SK-N-SH treated with all-trans-retinoic acid at 6 μM for 48 hours (cell line): ENCODE data around the gene TSEN54.

Experiments used
- ARNTL ChIP-seq: fragments of 450-650 bp; formaldehyde crosslinking; IDR thresholded peaks from 2 replicates; pipeline ENCODE4 v1.5.0; 2020; ENCODE audit warnings: low read depth, mild to moderate bottlenecking, moderate library complexity, borderline replicate concordance
- BACH2 ChIP-seq: fragments of 250-450 bp; sonication (Bioruptor Pico); IDR thresholded peaks from 2 replicates; pipeline ENCODE4 v1.9.0; 2021; ENCODE audit warnings: mild to moderate bottlenecking, borderline replicate concordance
- CSDC2 ChIP-seq: fragments of 250-450 bp; sonication (Bioruptor Pico); IDR thresholded peaks from 2 replicates; pipeline ENCODE4 v1.5.0; 2020; ENCODE audit warnings: mild to moderate bottlenecking, moderate library complexity
- ESRRG ChIP-seq: fragments of 250-450 bp; sonication (Bioruptor Pico); IDR thresholded peaks from 2 replicates; pipeline ENCODE4 v1.6.1; 2021; ENCODE audit warnings: mild to moderate bottlenecking
- ISL1 ChIP-seq: fragments of 250-450 bp; sonication (Bioruptor Pico); IDR thresholded peaks from 2 replicates; pipeline ENCODE4 v2.1.2; 2022; ENCODE audit warnings: mild to moderate bottlenecking, moderate library complexity
- OSR1 ChIP-seq: fragments of 250-450 bp; sonication (Bioruptor Pico); IDR thresholded peaks from 2 replicates; pipeline ENCODE4 v1.8.0; 2022; ENCODE audit warnings: moderate library complexity, mild to moderate bottlenecking, inconsistent platforms
- PATZ1 ChIP-seq: fragments of 250-450 bp; sonication (Bioruptor Pico); IDR thresholded peaks from 2 replicates; pipeline ENCODE4 v1.8.0; 2020; ENCODE audit warnings: mild to moderate bottlenecking, moderate library complexity, borderline replicate concordance
- RARB ChIP-seq: fragments of 250-450 bp; sonication (Bioruptor Pico); IDR thresholded peaks from 2 replicates; pipeline ENCODE4 v1.8.0; 2021; ENCODE audit warnings: mild to moderate bottlenecking, moderate library complexity
- SNAI2 ChIP-seq: fragments of 250-450 bp; sonication (Bioruptor Pico); IDR thresholded peaks from 2 replicates; pipeline ENCODE4 v1.5.0; 2020; ENCODE audit warnings: mild to moderate bottlenecking, moderate library complexity
- TOX ChIP-seq: fragments of 250-450 bp; sonication (Bioruptor Pico); IDR thresholded peaks from 2 replicates; pipeline ENCODE4 v1.8.0; 2021; ENCODE audit warnings: mild to moderate bottlenecking, moderate library complexity, borderline replicate concordance
- ZC3H10 ChIP-seq: fragments of 250-450 bp; sonication (Bioruptor Pico); IDR thresholded peaks from 2 replicates; pipeline ENCODE4 v1.5.1; 2021; ENCODE audit warnings: mild to moderate bottlenecking, moderate library complexity
- ZFP3 ChIP-seq: fragments of 250-450 bp; sonication (Bioruptor Pico); IDR thresholded peaks from 2 replicates; pipeline ENCODE4 v1.5.0; 2020; ENCODE audit warnings: mild to moderate bottlenecking, moderate library complexity
- ZFP30 ChIP-seq: fragments of 450-650 bp; formaldehyde crosslinking; IDR thresholded peaks from 2 replicates; pipeline ENCODE4 v1.5.0; 2022; ENCODE audit warnings: mild to moderate bottlenecking, moderate library complexity

- TF ChIP-seq ARNTL (CRISPR knock-in tag) (no peak), ZFP30 (CRISPR knock-in tag) (no peak), SNAI2 (CRISPR knock-in tag) (no peak), ZFP3 (CRISPR knock-in tag) (no peak), RARB (CRISPR knock-in tag) (no peak), ISL1 (no peak), CSDC2 (CRISPR knock-in tag) (no peak), BACH2 (CRISPR knock-in tag) (no peak), PATZ1 (CRISPR knock-in tag) (no peak), ZC3H10 (no peak), ESRRG (CRISPR knock-in tag) (no peak), OSR1 (no peak), TOX (no peak)
These were observed 25.9 kb downstream of the TSEN54 start for GRCh38 chr17:75542229-75542628.
